ENCODE measurements around the gene POLR3H. TPM values are rescaled to one million over a fixed set of nuclear protein-coding genes. Genes with fewer than 3 reads are reported as not detected.
A peak's percentile ranks its signal among the peaks of the same experiment; 100 is the strongest.

The POLR3H gene
- polyA plus RNA-seq, 4 donors, result 25.7 to 30.5 (median 30.2) TPM

DNA sequence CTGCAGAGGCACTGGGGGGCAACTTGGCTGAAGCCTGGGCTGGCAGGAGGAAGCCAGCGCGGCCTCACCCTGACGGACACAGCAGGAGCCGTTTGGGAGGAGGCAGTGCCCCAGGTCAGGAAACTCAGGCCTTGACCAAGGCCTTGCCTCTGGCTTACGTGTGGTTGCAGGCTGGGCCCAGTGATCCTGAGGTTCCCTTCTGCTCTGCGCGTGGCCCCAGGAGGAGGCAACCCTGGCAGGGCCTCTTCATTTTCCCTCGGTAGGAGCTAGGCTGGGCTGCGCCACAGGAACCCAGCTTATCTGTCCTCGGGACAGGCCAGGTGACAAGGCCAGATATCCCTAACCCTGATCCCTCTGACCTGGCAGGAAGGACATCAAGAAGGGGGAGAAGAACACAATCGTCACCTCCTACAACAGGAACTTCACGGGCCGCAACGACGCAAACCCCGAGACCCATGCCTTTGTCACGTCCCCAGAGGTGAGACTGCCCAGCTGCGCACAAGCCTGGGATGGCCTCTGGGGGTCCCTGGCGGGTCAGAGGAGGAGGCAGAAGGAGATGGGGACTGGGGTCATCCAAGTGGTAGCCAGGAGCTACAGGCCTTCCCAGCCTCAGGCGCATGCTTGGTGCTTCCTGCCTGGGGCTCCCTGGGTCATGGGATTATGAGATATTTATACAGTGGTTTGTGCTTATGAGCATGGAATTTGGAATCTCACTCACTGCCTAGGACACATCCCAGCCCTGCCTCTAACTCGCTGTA is 20.6 kb downstream of the POLR3H start:
- DNase-seq (ENCODE audit: low read depth in 4 of 4, low spot score in 3 of 4), result no peak

DNA sequence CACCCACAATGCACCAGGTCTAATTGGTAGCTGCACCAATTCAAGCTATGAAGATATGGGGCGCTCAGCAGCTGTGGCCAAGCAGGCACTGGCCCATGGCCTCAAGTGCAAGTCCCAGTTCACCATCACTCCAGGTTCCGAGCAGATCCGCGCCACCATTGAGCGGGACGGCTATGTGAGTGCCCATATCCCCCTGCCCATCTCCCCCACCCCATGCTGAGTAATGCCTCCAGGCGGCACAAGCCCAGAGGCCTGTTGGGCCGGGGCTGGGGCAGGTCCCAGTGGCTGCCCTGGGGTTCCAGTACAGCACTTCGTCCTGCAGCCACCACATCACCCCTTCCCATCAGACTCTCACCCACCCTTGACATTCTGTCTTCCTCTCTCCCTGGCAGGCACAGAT is 21.5 kb downstream of the POLR3H start:
- DNase-seq (ENCODE audit: low read depth in 4 of 4, low spot score in 3 of 4), result no peak

DNA sequence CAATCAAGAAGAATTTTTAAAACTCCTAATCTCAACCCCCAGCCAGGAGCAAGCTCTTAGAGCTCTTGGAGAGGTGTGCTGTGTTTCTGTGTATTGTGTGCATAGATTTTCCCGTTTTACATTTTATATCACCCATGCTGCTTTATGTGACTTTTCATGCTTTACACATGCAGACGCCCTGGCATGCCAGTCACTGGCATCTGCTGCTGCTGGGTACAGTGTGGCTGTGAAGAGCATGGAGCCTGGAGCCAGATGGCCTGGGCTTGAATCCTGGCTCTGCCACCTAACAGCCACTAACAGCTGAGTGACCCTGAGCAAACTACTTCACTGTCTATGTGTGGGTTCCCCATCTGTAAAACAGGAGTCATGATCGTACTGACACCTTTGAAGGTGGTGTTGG is 23.1 kb downstream of the POLR3H start:
- DNase-seq (ENCODE audit: low read depth in 4 of 4, low spot score in 3 of 4), result no peak

DNA sequence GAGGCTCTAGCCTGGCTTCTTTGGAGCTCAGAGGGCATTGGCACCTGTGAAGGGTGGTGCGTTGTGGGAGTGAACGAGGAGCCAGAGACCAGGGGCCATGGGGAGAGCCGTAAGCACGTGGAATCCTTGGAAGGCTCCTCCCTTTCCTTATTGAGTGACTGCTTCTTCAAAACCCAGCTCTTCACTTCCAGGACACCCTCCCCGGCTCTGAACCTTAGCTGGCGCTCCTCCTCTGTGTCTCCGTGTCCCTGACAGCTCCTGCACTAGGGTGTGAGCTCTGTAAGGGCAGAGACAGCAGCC is 26.3 kb downstream of the POLR3H start:
- no peak for DNase-seq (ENCODE audit: low read depth in 4 of 4, low spot score in 3 of 4)

DNA sequence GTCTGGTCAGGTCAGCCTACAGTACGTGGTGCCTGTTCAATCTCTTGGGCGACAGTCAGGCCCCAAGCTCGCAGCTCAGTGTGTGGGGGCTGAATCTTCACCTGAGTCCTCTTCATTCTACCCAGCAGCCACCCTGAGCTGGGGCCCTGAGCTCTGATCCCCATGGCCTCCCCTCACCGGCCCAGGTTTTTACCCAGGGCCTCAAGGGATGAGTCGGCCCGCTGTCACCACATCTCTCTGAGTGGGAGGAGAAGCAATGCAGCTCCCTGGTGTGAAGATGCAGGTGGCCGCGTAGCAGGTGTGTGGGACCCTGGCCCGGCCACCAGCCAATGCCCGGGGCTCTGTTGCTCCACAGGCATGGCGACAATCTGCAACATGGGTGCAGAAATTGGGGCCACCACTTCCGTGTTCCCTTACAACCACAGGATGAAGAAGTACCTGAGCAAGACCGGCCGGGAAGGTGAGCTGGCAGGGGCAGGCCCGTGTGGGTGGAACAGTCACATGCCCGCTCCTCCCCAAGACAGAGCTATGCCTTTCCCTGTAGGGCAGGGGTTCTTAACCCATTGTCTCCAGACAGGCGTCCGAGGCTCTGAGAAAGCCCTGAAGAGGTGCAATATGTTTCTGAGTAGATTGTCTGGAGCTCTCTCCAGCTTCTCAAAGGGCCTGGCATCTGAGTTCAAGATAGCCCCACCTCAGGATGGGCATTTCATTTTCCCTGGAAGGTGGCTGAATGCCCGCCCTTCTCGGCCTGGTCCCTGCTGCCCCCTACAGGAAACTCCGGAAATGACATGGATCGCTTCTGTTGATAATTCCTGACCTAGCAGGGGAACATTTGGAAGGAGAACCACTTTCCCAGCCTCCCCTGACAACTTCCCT is 26.9 kb downstream of the POLR3H start:
- peak in 2 of 4 donors; percentile 30 to 31 for DNase-seq (ENCODE audit: low read depth in 4 of 4, low spot score in 3 of 4)

DNA sequence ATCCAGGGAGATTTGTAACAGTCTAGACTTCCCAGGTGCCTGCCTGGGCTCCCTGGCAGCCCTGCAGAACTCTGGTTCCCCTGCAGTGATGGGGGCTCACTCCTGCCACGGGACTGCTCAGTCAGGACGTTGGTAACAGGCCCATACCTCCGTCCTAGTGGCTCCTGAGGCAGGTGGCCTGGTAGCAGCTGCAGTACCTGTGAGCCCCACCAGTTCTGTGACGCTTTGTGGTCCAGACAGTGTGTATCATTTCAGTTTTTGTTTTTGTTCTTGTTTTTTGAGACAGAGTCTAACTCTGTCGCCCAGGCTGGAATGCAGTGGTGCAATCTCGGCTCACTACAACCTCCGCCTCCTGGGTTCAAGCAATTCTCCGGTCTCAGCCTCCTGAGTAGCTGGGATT is 27.8 kb downstream of the POLR3H start:
- DNase-seq (ENCODE audit: low read depth in 4 of 4, low spot score in 3 of 4), result no peak

DNA sequence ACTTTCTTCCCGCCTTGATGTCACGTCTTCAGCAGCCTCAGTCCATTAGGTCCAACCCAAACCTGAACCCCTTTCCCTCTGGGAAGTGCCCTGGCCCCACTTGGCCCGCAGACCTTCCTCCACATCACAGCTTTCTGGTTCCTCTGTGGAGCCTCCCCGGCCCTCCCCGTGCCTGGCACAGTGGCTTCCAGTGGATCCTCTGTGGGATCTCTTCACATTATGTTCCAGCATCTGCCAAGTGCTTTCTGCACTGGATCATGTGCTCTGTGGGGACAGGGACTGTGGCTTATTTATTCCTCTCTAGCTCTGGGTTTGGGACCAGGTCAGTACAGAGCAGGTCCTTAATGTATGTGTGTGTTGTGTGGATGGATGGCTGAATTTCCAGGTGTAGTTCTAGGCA is 30.9 kb downstream of the POLR3H start:
- DNase-seq (ENCODE audit: low read depth in 4 of 4, low spot score in 3 of 4), result no peak

DNA sequence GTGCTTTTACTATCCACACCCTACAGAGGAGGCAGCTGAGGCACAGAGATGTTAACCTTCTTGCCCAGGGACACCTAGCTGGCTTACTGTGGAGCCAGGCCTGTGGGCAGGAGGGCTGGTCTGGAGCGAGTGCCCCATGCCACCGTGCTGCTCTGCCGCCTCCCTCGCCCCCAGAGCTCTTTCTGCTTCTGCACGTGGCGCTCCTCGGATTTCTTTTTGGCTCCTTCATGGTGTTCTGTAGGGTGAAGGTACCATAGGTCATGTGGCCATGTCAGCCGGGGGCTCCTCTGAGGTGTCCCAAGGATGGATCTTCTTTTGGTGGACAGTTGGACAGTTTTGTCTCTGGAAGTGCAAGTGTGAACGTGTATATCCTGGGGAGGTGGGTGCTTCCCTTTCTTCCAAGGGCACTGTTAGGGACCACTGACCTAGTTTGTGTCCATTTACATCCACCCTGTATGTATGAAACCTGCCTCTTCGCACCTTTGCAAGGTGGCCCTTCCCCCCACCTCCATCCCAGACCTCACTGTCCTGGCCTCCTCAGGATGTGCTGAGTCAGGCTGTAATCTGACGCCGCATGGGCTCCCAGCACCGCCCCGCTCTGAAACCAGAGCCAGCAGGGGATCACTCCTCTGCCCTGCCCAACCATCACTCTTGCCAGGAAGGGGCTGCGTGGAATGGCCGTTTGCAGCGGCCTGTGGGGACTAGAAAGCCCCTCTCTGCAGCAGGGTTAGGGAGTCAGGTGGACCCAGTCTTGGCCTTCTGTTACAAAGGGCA is 31.7 kb downstream of the POLR3H start:
- peak in 3 of 4 donors; percentile 28 to 53 (median 46) for DNase-seq (ENCODE audit: low read depth in 4 of 4, low spot score in 3 of 4)

DNA sequence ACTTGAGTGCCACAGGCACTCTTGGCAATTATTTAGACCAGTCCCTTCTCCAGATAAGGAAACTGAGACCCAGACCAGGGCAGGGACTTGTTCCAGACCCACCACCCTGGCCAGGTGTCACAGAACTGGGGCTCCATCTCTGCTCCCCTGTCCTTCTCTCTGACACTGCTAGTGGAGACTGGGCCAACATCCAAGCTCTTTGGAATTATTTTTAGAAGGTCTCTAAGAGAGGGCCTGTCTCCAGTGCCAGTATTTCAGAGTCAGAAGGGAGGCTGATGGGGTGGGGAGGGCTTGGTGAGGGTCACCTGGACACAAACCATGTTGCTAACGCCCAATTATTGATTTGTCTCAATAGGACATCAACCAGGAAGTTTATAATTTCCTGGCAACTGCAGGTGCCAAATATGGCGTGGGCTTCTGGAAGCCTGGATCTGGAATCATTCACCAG is 32.7 kb downstream of the POLR3H start:
- no peak for DNase-seq (ENCODE audit: low read depth in 4 of 4, low spot score in 3 of 4)

DNA sequence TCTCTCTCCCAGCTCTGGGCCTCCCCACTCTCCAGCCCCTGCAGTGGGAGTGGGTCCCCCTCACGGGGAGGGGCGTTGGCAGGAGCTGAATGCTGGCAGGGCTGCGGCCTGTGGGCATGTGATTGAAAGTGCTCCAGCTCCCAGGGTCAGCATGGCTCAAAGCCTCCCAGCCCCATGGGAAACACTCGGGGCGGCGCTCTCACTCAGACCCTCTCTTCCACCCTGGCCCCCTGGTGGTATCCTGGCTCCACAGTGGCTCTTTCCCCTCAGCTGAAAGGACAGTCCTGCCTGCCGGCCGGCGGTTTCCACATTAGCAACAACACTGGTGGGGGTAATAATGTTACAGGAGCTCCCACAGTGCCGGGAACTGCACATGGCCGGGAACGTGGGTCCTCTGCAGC is 35.5 kb downstream of the POLR3H start:
- DNase-seq (ENCODE audit: low read depth in 4 of 4, low spot score in 3 of 4), result no peak

DNA sequence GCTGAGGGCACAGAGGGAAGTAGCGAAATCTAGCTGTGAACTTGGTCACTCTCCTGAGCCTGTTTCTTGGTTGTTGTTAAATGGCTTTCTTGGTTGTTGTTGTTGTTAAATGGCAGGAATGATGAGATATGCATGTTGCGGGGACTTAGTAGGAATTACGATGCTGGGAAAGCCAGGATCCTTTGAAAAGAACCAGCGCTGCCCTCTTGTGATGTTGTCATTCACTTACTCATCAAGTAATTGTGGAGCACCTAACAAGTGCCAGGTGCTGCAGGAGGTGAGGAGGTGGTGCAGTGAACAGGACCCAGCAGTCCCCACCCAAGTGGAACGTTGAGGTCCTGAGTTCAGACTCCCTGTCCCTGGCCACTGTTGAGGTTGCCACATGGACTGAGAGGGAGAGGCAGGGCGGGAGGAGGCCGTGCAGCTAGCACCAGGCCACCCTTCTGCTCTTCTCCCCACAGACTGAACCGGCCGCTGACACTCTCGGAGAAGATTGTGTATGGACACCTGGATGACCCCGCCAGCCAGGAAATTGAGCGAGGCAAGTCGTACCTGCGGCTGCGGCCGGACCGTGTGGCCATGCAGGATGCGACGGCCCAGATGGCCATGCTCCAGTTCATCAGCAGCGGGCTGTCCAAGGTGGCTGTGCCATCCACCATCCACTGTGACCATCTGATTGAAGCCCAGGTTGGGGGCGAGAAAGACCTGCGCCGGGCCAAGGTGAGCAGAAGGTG is 36.8 kb downstream of the POLR3H start:
- DNase-seq (ENCODE audit: low read depth in 4 of 4, low spot score in 3 of 4), result no peak

DNA sequence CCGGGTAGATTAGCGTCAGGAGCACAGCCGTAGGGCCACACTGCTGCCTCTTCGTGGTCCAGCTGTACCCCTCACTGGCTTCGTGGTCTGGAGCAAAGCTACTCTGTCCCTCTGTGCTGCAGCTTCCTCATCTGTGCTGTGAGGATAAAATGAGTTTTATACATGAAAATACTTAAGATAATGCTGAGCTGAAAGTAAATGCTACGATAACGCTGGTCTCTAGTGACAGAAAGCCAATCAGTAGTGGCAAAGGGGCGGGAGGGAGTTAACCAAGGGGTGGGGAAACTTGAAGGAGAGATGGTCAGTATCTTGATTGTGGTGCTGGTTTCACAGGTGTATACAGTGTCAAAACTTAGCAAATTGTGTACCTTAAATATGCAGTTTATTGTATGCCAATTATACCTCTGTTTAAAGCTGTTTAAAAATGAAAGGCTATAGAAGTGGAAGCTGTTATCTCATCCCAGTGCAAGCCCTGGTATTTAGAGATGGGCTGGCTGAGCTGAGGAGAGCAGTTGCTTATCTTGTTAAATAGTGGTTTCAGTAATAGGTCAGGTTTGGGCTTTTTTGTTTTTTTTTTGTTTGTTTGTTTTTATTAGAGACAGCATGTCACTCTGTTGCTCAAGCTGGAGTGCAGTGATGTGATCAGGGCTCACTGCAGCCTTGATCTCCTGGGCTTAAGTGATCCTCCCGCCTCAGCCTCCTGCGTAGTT is 38.6 kb downstream of the POLR3H start:
- DNase-seq (ENCODE audit: low read depth in 4 of 4, low spot score in 3 of 4), result no peak

DNA sequence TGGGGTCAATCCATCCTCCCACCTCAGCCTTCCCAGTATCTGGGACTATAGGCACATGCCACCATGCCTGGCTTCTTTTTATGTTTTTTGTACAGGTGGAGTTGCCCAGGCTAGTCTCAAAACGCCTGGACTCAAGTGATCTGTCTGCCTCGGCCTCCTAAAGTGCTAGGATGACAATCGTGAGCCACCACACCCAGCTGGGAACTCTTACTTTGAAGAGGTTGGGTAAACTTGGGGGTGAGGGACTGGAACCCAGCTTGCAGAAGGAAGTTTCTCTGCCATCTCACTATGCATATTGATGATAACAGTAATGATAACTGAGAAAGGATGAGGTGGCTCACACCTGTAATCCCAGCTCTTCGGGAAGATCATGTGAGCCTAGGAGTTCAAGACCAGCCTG is 39.5 kb downstream of the POLR3H start:
- no peak for DNase-seq (ENCODE audit: low read depth in 4 of 4, low spot score in 3 of 4)

DNA sequence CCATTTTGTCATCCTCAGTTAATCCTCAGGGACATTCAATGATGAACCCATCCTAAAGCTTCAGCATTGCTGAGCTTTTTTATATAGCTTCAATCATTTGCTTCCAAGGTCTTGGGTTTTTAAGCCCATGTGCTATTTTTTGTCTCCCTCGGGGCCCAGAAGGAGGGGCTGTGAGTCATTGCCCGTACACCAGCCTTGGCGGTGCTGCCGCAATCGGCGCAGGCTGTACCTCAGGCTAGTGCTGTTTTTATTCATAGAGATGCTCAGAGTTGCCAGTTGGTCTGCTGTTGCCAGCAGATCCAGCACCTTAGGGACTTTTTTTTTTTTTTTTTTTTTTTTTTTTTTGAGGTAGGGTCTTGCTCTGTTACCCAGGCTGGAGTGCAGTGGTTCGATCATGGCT is 39.9 kb downstream of the POLR3H start:
- DNase-seq (ENCODE audit: low read depth in 4 of 4, low spot score in 3 of 4), result no peak

DNA sequence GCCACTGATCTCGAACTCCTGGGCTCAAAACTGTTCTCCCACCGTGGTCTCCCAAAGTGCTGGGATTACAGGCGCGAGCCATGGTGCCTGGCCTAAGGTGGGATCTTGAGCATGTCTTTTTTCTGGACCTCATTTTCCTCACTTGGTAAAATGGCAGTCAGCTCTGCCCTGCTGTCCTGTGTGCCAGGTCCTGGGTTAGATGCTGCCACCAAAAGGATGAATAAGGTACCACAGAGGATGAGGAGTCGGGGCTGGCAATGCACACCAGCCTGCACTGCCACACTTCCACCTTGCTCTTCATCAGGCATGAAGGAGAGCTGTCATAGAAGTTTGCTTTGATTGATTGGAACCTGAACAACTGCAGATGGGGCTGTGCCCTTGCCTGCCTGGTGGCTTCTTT is 43.1 kb downstream of the POLR3H start:
- no peak for DNase-seq (ENCODE audit: low read depth in 4 of 4, low spot score in 3 of 4)

DNA sequence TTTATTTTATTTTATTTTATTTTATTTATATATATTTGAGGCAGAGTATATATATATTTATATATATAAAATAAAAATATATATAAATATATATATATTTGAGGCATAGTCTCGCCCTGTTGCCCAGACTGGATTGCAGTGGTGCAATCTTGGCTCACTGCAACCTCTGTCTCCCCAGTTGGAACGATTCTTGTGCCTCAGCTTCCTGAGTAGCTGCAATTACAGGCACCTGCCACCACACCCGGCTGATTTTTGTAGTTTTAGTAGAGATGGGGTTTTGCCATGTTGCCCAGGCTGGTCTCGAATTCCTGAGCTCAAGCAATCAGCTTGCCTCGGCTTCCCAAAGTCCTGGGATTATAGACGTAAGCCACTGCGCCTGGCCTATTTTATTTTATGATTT is 44.0 kb downstream of the POLR3H start:
- no peak for DNase-seq (ENCODE audit: low read depth in 4 of 4, low spot score in 3 of 4)

DNA sequence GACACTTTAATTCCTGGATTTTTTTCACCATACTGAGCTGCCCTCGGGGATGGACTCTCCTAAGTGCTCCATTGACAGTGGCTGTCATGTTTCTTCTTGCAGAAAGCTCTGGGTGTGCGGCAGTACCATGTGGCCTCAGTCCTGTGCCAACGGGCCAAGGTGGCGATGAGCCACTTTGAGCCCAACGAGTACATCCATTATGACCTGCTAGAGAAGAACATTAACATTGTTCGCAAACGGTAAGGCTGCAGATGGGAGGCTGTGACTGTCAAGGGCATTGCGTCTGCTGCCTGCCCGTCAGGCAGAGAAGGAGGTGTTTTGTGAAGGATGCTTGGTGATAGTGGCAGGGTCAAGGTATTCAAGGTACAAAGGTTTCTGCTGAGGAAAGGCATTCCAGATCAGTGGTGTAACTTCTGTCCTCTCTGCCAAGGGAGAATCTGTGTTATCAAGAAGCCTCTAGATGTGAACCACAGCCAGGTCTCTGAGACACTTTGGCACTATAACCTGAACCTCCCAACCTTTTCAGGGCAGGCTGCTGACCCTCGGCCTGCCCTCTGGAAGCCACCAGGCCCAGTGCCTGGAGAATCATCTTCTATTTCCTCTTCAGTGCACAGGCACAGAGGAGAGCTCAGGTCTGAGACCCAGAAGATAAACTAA is 44.5 kb downstream of the POLR3H start:
- DNase-seq (ENCODE audit: low read depth in 4 of 4, low spot score in 3 of 4), result no peak

DNA sequence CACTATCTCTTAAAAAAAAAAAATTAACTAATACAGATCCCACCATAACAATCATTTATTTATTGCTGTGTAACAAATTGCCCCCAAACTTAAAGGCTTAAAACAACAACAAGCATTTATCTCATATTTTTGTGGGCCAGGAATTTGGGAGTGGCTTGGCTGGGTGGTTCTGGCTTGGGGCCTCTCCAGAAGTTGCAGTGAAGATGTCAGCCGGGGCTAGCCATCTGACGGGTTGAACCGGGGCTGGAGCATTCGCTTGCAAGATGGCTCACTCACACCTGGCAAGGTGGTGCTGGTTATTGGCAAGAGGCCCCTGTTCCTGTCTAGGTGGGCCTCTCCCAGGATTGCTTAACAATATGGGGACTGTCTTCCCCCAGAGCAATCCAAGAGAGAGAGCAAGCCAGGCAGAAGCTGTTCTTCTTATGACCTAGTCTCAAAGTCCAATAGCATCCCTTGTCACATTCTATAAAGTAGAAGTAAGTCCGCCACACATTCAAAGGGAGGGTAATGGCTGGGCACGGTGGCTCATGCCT is 45.9 kb downstream of the POLR3H start:
- no peak for DNase-seq (ENCODE audit: low read depth in 4 of 4, low spot score in 3 of 4)

DNA sequence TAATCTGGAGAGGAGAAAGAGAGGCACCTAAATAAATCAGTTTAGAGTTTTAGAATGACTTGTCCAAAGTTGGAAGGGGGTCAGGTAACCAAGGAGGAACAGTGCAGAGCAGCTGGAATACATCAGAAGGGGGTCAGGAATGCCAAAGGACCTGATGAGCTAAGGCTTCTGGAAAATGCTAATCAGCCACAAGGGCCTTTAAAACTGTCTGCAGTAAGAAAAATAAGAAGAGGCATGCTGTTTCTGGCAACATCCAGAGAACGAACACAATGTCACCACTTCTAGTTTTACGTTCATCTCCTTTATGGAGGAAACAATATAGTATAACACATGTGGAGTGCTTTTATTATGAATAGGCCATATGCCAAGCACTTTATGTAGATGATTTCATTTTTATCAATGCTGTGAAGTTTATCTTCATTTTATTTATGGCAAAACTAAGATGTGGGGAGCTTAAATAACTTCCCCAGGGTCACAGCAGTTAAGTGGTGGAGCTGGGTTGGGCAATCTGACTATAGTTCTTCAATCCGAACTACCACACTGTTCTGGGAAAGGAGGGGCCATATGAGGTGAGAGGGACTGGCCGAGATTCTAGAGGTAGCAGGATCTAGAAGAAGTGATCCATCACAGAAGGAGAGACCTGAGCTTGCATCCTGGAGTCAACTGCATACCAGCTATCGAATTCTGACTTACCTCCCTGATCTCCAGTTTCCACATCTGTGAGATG is 52.7 kb downstream of the POLR3H start:
- no peak for DNase-seq (ENCODE audit: low read depth in 4 of 4, low spot score in 3 of 4)
